Measurements from ENCODE around the gene OR8G5.

The OR8G5 gene

GRCh38 chr11:124294687-124295086 is 38.5 kb downstream of the OR8G5 start:
- DNase-seq: no peak

- no peak for DNase-seq
Measured at GRCh38 chr11:124296016-124296415, 39.8 kb downstream of the OR8G5 start.

GRCh38 chr11:124297921-124298320 is 41.7 kb downstream of the OR8G5 start:
- no peak for DNase-seq

GRCh38 chr11:124301548-124301947 is 45.4 kb downstream of the OR8G5 start:
- no peak for DNase-seq

- DNase-seq: no peak
Measured at GRCh38 chr11:124302347-124303125, 46.4 kb downstream of the OR8G5 start.

- DNase-seq: no peak
Measured at GRCh38 chr11:124307093-124307492, 50.9 kb downstream of the OR8G5 start.

- DNase-seq: no peak
Measured at GRCh38 chr11:124310721-124311120, 54.5 kb downstream of the OR8G5 start.

GRCh38 chr11:124311269-124311668 is 55.1 kb downstream of the OR8G5 start:
- no peak for DNase-seq

- DNase-seq: no peak
Measured at GRCh38 chr11:124311670-124312069, 55.5 kb downstream of the OR8G5 start.

- no peak for DNase-seq
Measured at GRCh38 chr11:124313131-124313530, 57.0 kb downstream of the OR8G5 start.

- no peak for DNase-seq
Measured at GRCh38 chr11:124313849-124314248, 57.7 kb downstream of the OR8G5 start, which contains the start of gene OR8D1. Gene OR8D1 (minus strand): TSS chr11:124313949. CDS start chr11:124310766, 3,183 bp downstream.

- no peak for DNase-seq
Measured at GRCh38 chr11:124315052-124315451, 58.9 kb downstream of the OR8G5 start.
